HG03354 (cell line): ENCODE data around the gene PLXNB3.
"Not testable (repeated sequence)": the region's sequence is repeated elsewhere in the genome, so short reads cannot be mapped to it uniquely, and the experiment has no call there.

Experiments used
- ATAC-seq: cut with Tn5 transposase; IDR thresholded peaks from one replicate; pipeline ENCODE4 v1.9.1; 2021; ENCODE audit warnings: mild to moderate bottlenecking; ENCODE audit not compliant: unreplicated experiment, poor library complexity, severe bottlenecking

Gene PLXNB3

DNA sequence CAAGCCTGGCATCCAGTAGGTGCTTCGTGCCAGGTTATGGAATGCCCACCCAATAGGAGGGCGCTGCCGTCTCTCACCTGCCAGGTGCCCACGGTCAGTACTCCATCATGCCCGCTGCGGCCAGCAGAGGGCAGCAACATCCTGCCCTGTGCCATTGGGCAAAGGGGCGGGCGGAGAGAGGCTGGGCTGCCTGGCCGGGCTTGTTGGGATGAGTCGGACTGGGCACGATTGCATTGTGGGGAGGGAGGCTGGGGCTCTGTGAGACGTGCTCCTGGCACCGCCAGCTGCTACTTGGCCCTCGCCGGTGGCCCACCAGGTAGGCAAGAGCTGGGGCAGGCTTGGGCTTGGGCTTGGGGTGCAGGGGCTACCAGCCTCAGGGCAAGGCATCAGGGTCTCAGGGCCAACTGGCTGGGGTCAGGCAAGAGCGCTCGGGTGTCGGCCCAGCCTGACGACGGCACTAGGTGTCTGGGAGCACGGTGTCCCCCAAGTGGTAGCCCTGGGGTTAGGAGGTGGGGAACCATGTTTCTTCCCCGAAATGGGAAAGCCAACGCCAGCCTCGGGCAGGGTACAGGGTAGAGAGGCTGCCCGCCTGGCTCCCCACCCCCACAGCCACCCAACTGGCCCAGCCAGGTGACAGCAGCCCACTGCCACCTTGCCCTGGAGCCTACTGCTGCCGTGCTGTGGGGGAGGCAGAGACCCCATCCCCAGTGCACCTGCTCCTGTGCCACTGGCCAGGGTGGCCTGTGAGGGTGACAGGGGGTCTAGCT is at the start of gene PLXNB3:
Gene PLXNB3, plus strand, starts transcription at position 261 of the 767 bp plus-strand sequence. CDS start 1,287 bp downstream, outside the sequence.
- ATAC-seq = peak; percentile 73

GRCh38 chrX:153714256-153714655 is 49.8 kb upstream of the PLXNB3 start:
- ATAC-seq = no peak

- ATAC-seq = no peak
Measured at GRCh38 chrX:153717445-153717844, 46.6 kb upstream of the PLXNB3 start.

DNA sequence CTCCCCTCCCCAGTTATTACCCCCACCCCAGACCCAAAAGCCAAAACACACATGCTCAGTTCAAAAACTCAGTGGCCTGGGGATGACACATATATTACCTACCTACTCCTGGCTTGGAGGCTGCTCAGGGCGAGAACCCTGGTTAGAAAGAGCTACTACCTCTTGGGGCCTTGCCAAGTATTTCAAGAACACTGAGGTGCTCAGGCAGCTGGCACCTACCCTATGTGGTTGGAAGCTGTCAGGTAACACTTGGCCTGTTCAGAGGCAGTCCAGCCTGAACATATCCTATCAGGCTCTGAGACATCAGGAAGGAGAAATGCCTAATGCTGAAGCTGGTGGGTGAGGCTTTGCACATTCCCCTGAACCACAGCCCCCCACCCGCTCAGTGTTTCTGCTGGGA is 44.8 kb upstream of the PLXNB3 start:
- no peak for ATAC-seq

- no peak for ATAC-seq
Measured at GRCh38 chrX:153719701-153720100, 44.3 kb upstream of the PLXNB3 start.

- ATAC-seq = no peak
Measured at GRCh38 chrX:153722704-153723350, 41.2 kb upstream of the PLXNB3 start.

- ATAC-seq = peak; percentile 30
Measured at GRCh38 chrX:153723351-153724251, 40.4 kb upstream of the PLXNB3 start.

DNA sequence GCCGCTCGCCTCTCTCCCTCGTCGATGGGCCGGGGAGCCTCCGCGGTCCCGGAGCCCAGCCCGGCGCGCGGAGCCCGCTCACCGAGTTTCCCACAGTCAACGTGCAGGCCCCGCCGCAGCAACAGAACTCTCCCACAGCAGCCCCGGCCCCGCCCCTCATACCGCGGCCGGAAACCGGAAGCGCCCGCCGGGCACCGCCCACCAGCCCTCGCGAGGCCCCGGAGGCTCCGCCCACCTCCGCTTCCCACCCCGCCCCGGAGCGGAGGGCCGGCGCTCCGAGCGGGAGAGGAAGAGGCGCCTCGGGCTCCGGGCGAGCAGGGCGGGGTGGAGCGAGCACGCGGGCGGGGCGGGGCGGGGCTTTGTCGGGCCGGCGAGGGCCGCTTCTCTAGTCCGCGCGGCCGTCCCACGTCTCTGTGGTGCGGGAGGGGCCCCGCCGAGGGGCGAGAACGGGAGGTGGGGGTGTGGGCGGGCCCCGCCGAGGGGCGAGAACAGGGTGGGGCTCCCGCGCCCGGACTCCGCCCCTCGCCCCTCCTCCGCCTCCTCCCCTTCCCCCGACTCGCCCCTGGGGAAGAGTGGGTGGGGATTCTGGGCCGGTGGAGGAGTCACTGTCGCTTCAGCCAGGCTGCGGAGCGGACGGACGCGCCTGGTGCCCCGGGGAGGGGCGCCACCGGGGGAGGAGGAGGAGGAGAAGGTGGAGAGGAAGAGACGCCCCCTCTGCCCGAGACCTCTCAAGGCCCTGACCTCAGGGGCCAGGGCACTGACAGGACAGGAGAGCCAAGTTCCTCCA is 39.6 kb upstream of the PLXNB3 start, which contains the start of the genes ABCD1 and BCAP31:
Gene ABCD1, plus strand, starts transcription at position 605 of the 787 bp plus-strand sequence. CDS start 411 bp downstream, outside the sequence.
Gene BCAP31, minus strand, starts transcription at position 136 of the 787 bp plus-strand sequence. CDS start 1,143 bp downstream, outside the sequence.
- peak; percentile 57 for ATAC-seq

GRCh38 chrX:153725039-153725831 is 38.8 kb upstream of the PLXNB3 start:
- ATAC-seq = peak; percentile 7

DNA sequence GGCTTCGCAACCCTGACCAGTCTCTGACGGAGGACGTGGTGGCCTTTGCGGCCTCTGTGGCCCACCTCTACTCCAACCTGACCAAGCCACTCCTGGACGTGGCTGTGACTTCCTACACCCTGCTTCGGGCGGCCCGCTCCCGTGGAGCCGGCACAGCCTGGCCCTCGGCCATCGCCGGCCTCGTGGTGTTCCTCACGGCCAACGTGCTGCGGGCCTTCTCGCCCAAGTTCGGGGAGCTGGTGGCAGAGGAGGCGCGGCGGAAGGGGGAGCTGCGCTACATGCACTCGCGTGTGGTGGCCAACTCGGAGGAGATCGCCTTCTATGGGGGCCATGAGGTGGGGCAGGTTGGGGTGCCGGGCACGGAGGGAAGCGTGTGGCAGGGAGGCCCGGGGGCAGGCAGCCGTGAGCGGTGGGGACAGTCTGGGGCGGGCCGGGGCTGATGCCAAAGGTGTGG is 38.2 kb upstream of the PLXNB3 start:
- no peak for ATAC-seq

GRCh38 chrX:153726286-153727122 is 37.5 kb upstream of the PLXNB3 start:
- peak; percentile 53 for ATAC-seq

DNA sequence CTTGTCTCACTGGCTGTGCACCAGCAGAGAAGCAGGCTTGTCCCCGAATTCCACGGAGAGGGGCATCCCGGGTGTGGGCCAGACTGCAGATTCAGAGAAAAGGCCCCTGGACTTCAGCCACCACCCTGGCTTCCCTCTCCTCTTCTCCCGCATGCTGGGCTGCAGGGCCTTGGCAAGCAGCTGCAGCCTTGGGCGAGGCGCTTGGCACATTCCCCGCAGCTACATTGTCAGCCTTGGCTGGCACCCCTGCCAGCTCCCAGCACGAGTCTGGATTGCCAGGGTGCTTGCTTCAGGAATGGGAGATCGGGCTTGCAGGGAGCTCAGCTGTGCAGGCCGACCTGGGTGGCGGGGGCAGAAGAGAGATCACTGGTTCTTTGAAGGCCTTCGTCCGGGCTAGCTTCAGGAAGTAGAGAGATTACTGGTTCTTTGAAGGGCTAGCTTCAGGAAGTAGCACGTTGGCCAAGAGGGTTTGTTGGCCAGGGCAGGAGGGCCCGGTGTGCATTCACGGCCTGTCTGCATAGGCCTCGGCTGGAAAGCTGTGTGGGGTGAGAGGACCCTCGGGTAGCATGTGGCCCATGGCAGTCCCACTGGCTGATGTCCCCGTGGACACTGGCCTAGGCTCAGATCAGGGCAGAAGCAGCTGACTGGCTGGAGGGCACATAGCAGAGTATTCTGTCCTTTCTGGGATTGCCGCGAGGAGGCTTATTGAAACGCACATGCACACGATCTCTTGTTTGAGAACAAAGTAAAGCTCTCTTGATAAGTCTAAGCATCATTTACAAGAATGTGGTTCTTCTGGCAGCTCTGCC is 36.7 kb upstream of the PLXNB3 start:
- no peak for ATAC-seq

DNA sequence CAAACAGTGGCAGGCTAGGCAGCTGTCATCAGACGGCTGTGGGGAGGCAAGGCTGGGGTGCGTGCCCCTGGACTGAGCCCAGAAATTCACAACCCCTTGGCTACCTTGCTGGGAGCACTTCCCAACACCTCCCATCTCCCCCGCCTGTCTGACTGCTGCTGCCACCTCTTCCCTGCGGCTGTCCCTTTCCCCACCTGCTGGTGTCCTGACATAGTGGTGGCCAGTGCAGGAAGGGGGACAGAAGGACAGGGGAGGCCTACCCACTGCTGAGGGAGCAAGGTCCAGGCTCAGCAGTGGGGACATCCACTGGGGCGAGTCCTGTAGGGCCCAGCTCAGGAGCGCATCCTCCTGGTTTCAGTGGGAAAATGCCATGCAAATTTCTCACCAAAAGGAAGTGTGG is 36.0 kb upstream of the PLXNB3 start:
- no peak for ATAC-seq

GRCh38 chrX:153728951-153729631 is 35.0 kb upstream of the PLXNB3 start:
- no peak for ATAC-seq

DNA sequence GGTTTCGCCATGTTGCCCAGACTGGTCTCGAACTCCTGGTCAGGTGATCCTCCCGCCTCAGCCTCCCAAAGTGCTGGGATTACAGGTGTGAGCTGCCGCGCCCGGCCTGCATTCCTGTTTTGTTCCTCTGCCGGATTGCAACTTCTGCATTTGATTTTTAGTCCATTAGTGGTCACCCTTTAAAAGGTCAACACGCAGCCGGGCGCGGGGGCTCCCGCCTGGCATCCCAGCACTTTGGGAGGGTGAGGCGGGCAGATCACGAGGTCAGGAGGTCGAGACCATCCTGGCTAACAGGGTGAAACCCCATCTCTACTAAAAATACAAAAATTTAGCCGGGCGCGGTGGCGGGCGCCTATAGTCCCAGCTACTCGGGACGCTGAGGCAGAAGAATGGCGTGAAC is 33.9 kb upstream of the PLXNB3 start:
- not testable (repeated sequence) for ATAC-seq

DNA sequence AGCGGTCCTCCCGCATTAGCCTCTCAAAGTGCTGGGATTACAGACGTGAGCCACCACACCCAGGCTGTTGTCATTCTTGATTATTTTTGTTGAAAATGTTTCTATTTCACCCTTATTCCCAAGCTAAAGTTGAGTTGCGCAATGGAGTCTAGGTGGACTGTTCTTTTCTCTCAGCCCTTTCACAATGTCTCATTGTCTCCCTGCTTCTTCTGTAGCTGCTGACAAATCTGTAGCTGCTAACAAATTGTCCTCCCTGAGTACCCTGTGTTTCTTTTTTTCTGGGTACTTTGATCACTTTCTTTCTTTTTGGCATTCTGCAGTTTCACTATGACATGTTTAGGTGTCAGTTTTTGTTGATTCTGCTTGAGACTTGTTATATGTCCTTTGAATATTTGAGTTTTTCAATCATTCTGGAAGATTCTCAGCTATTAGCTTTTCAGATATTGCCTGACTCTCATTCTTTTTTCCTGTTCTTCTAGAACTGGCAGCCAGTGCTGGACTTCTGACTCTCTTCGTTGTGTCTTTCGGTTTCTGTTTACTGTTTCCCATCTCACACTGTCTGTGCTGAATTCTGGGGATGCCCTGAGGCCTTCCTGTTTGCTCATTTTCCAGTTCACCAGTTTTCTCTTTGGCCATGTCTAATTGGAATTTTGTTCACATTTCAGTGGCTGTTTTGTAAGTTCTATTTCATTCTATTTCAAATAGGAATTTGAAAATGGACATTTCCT is 32.8 kb upstream of the PLXNB3 start:
- ATAC-seq = no peak
